Sigmoid colon (tissue), 4 donors: ENCODE results near the gene ZFPM1.

Experiments
- CTCF ChIP-seq, 4 experiments: fragments of 450-650 bp in 3 of 4; fragments of 200-600 bp in 1 of 4; IDR thresholded peaks; one replicate each; pipeline ENCODE4 v1.5.1; 2016 to 2019; ENCODE audit warnings: antibody characterized with exemption in 4 of 4, mild to moderate bottlenecking in 3 of 4, moderate library complexity in 2 of 4
- EP300 ChIP-seq, 4 donors: sonication (generic); formaldehyde crosslinking; IDR thresholded peaks; one replicate each; pipeline ENCODE4 v1.6.1; 2017; ENCODE audit warnings: antibody characterized with exemption in 4 of 4

- no peak for TF ChIP-seq CTCF (IDR thresholded peaks at IDR 0.05)
- no peak for TF ChIP-seq EP300 (IDR thresholded peaks at IDR 0.05)
Observed at GRCh38 chr16:88528902-88529318, 75.8 kb downstream of the ZFPM1 start.
